Stimulated activated CD8-positive, alpha-beta memory T cell treated with anti-CD3 and anti-CD28 coated beads, Interleukin-7, amount 100 ng/mL, for 48 hours (primary cell): ENCODE measurements around the gene RNU6-1.

Experiments used
- DNase-seq, 2 donors: peaks; one replicate each; pipeline ENCODE4 v3.0.0-alpha.2; 2020; ENCODE audit warnings: low read depth in 1 of 2; ENCODE audit errors: extremely low read depth in 1 of 2

The RNU6-1 gene

GRCh38 chr15:67859331-67859946 is 19.6 kb upstream of the RNU6-1 start:
- no peak for DNase-seq

DNA sequence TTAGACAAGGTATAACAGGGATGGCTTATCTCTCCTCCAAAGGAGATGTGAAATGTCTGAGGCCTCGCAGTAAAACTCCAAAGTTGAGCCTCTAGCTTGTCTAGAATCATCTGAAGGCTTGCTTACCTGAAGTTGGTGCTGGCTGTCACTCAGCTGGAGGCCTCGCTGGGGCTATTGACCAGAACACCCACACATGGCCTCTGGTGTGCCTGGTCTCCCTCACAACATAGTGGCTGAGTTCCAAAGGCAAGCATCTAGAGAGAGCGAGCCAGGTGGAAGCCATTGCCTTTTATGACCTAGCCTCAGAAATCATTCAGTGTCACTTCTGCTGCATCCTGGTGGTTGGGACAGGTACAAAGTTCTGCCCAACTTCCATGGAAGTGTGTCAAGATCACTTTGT is 17.4 kb upstream of the RNU6-1 start:
- no peak for DNase-seq

DNA sequence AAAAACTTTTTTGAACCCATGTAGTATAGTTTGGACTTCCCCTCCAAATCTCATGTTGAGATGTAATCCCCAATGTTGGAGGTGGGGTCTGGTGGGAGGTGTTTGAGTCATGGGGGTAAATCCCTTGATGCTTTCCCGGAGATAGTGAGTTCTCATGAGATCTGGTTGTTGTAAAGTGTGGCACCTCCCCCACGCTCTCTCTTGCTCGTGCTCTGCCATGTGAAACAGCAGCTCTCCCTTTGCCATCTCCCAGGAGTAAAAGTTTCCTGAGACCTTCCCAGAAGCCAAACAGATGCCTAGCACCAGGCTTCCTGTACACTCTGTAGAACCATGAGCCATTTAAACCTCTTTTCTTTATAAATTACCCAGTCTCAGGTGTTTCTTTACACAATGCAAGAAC is 16.0 kb upstream of the RNU6-1 start:
- no peak for DNase-seq

GRCh38 chr15:67854358-67854757 is 14.5 kb upstream of the RNU6-1 start:
- no peak for DNase-seq

- DNase-seq = no peak
These were observed 13.6 kb upstream of the RNU6-1 start for GRCh38 chr15:67853454-67853853.

GRCh38 chr15:67852418-67852817 is 12.6 kb upstream of the RNU6-1 start:
- no peak for DNase-seq

DNA sequence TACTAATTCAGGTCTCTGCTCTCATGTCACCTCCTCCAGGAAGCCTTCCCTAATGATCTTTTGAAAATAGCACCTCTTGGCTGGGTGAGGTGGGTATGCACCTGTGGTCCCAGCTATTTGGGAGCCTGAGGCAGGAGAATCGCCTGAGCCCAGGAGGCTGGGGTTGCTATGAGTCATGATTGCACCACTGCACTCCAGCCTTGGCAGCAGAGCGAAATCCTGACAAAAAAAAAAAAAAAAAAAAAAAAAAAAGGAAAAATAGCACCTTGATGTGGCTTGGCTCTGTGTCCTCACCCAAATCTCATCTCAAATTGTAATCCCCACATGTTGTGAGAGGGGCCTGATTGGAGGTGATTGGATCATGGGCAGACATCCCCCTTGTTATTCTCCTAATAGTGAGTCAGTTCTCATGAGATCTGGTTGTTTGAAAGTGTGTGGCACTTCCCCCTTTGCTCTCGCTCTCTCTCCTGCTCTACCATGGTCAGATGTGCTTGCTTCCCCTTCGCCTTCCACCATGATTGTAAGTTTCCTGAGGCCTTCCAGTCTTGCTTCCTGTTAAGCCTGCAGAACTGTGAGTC is 11.2 kb upstream of the RNU6-1 start:
- no peak for DNase-seq

DNA sequence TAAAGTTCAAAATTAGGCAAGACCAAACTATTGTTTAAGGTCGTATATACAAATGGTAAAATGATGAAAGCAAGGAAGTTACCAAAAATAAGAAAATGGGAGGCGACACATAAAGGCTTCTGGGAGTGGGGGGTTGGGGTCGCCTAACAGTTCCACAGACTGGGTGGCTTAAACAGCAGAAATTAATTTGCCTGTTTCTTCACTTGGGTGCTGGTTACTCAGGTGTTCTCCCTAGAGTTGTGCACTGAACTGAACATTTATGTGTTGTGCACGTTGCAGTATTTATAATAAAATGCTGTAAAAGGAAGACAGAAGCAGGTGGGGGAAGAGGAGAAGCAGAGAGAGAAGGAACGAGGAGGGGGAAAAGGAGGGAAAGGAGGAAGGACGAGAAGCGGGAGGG is 10.5 kb upstream of the RNU6-1 start:
- no peak for DNase-seq

GRCh38 chr15:67849538-67849937 is 9.7 kb upstream of the RNU6-1 start:
- no peak for DNase-seq

DNA sequence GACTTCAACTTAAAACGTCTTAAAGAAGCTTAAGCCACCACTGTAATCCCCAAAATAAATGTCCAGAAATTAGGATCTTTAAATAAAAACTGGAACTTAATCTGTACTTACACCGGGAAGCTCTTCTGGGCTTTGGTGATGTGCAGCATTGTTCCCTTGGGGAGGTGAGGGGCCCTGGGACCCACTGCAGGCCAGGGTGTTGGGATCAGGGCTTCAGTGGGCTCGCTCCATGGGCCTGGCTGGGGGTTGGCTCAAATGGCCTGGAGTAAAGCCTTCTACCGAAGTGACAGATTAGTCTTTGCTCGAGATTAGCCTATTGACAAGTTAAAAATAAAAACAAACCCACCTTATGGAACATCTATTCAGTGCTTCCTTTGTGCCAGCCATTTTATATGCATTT is 6.1 kb upstream of the RNU6-1 start:
- no peak for DNase-seq

GRCh38 chr15:67843571-67844387 is 3.9 kb upstream of the RNU6-1 start:
- no peak for DNase-seq

- DNase-seq = no peak
These were observed 3.3 kb upstream of the RNU6-1 start for GRCh38 chr15:67843092-67843501.

DNA sequence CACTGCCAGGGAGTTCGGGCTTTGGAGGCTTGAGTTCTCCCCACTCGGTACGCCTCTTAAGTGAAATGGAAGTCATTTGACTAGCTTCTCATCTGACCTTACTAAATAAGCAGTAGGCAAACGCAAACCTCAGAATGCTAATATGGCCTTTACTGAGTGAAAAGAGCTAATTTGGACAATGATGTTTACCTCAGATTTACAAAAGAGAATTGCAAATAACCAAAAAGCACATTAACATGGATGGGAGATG is 1.6 kb upstream of the RNU6-1 start:
- no peak for DNase-seq

DNA sequence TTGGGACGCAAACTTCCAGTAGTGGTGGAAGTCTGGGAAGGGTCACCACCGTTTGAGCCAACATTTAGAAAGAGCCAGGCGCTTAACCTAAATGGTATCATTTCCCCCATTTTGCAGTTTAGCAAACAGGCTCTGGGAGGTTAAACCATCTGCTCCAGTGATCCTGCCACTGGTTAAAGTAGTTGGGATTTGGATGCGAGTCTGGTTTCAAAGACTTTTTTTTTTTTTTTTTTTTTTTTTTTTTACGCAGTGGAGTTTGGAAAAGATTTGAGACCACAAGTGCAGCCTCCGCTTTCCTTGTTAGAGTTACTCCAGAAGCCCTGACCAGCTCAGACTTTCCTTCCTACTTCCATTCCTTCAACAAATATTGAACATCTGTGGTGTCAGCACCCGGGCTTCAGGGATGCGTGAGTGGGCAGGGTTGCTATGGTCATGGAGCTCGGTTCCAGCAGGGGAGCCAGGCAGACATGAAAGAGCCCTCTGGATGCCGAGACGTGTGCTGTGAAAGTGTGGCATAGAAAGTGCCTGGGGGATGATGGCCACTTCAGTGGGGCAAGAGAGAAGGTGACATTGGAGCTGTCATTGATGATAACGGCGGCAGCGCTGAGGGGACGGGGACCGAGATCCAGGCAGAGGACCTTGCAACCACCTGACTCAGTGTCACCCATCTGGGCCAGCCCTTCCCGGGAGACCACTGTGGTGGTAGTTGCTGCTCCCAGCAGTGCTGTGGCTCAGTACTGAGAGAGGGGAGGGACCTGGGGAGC is 1.1 kb upstream of the RNU6-1 start:
- no peak for DNase-seq

DNA sequence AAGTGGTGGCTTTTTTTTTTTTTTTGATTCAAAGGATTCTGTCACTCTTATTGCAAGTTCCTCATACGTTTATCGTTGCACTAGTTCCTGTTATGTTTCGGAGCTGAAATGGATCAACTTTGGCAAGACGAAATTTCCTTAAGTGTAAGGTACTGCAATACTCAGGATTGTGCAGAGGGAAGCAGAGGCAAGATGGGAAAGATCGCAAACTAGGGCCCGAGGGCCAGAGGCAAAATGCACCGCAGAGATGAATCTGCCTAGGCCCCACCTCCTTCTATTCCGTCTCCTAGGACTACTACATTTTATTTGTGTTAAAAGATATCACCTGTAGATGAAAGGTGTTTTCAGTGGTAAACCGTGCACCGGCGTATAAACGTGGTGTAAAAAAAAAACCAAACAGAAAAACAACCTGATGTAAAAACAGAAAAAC is 331 bp downstream of the RNU6-1 start:
- no peak for DNase-seq

DNA sequence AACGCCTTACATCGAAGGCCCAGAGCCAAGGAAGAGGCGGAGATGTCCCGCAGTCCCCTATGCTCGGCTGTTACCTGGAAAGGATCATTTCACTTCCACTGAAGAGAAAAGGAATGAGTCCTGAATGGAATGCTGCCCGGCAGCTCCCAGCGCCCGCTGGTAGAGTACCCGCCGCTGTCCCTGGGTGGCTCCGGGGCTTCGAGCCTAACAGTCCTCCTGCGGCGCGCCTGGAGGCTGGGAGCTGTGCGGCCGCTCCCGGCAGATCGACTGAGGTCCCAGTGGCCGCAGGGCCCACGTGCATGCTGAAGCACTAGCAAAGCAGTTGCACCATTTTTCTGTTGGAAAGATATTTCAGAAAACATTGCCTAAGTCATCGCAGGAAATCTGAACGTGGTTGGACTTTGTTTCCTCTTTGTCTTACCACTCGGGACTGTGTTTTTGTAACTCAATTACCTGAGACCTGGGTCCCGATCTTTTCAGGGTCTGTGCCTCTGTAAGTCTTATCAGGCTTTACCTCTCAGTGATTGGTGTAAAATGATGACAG is 984 bp downstream of the RNU6-1 start:
- no peak for DNase-seq

GRCh38 chr15:67836955-67837354 is 2.9 kb downstream of the RNU6-1 start:
- no peak for DNase-seq

GRCh38 chr15:67836477-67836876 is 3.4 kb downstream of the RNU6-1 start:
- no peak for DNase-seq

DNA sequence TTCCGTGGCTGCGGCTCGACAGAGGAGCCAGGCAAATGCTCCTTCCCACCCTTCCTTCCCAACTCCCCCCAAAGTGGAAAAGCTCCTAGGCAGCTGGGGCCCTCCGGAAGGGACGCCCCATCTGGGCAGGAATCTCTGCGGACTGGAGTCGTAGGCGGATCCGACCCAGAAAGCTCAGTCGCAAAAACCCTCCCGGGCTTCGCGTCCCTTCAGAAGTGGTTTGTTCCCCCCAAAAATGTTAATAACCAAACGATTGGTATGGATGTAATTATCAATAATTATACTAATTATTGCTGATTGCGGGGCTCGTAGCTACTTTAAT is 3.8 kb downstream of the RNU6-1 start:
- no peak for DNase-seq

- no peak for DNase-seq
These were observed 4.3 kb downstream of the RNU6-1 start for GRCh38 chr15:67835297-67836133.
